CD4-positive, CD25-positive, alpha-beta regulatory T cell (primary cell): ENCODE measurements around the gene TAF4. TPM values are rescaled to one million over a fixed set of nuclear protein-coding genes. Genes with fewer than 3 reads are reported as not detected.
A peak's percentile ranks its signal among the peaks of the same experiment; 100 is the strongest.
"Not testable (repeated sequence)": the region's sequence is repeated elsewhere in the genome, so short reads cannot be mapped to it uniquely, and the experiment has no call there.

Experiments
- ATAC-seq, 2 donors: fragments of 150-1000 bp; cut with Tn5 transposase; one replicate each; pipeline ENCODE4 v1.10.0; 2021; ENCODE audit warnings: low read depth in 2 of 2, moderate number of reproducible peaks in 2 of 2, moderate library complexity in 1 of 2
- DNase-seq, 3 donors: peaks; one replicate each; pipeline versions ENCODE4 v3.0.0 to v3.0.0-alpha.2; 2012 to 2022; ENCODE audit warnings: mixed read lengths in 1 of 3
- H3K27ac ChIP-seq: one replicate; pipeline ENCODE4 v1.7.0; 2013; ENCODE audit warnings: mild to moderate bottlenecking, low read length; ENCODE audit not compliant: insufficient read depth, poor library complexity, severe bottlenecking
- H3K27me3 ChIP-seq: one replicate; pipeline ENCODE4 v1.7.0; 2013; ENCODE audit warnings: low read length; ENCODE audit not compliant: control insufficient read depth, insufficient read depth
- H3K36me3 ChIP-seq: one replicate; pipeline ENCODE4 v1.7.0; 2013; ENCODE audit warnings: mild to moderate bottlenecking, low read length, moderate library complexity; ENCODE audit not compliant: control insufficient read depth, insufficient read depth
- H3K4me1 ChIP-seq: 2 replicates; pipeline ENCODE4 v1.7.0; 2013; ENCODE audit warnings: mild to moderate bottlenecking, low read length; ENCODE audit not compliant: insufficient read depth, control insufficient read depth, poor library complexity, severe bottlenecking
- H3K4me3 ChIP-seq: one replicate; pipeline ENCODE4 v1.7.0; 2013; ENCODE audit warnings: low read depth, mild to moderate bottlenecking, low read length, moderate library complexity
- H3K9me3 ChIP-seq, 2 experiments: 1 replicate in 1 of 2; 2 replicates in 1 of 2; pipeline ENCODE4 v1.7.0; 2013; ENCODE audit warnings: low read length in 2 of 2, mild to moderate bottlenecking in 1 of 2, moderate library complexity in 1 of 2; ENCODE audit not compliant: control insufficient read depth in 2 of 2
- H3K27ac Mint-ChIP-seq, 3 donors: one replicate each; pipeline ENCODE4 v1.8.0; 2020 to 2022; ENCODE audit warnings: mild to moderate bottlenecking in 3 of 3, mixed read lengths in 3 of 3, moderate library complexity in 2 of 3
- H3K27me3 Mint-ChIP-seq: one replicate; pipeline ENCODE4 v1.8.0; 2022; ENCODE audit warnings: mild to moderate bottlenecking, mixed read lengths
- H3K36me3 Mint-ChIP-seq: one replicate; pipeline ENCODE4 v1.8.0; 2020; ENCODE audit warnings: mixed read lengths
- H3K4me1 Mint-ChIP-seq, 4 donors: one replicate each; pipeline ENCODE4 v1.8.0; 2020 to 2022; ENCODE audit warnings: mixed read lengths in 4 of 4, mild to moderate bottlenecking in 1 of 4
- H3K4me3 Mint-ChIP-seq, 4 donors: one replicate each; pipeline ENCODE4 v1.8.0; 2020 to 2022; ENCODE audit warnings: mild to moderate bottlenecking in 4 of 4, mixed read lengths in 4 of 4, moderate library complexity in 3 of 4
- H3K9me3 Mint-ChIP-seq, 7 donors: one replicate each; pipeline ENCODE4 v1.8.0; 2020 to 2022; ENCODE audit warnings: mixed read lengths in 7 of 7, mild to moderate bottlenecking in 3 of 7, moderate library complexity in 2 of 7
- polyA plus RNA-seq, 4 donors: library from polyadenylated mRNA; unstranded; fragments of 300-500 nt; fragmentation: Illumina TruSeq; gene quantifications; one replicate each; pipeline ENCODE4 v1.2.3, GENCODE V29; 2021
- total RNA-seq: library from RNA; stranded (reverse); gene quantifications from one replicate; pipeline ENCODE4 v1.2.3, GENCODE V29; 2022

The TAF4 gene
- total and polyA plus RNA-seq, 5 donors from 2014 or later: 0.76 to 20.4 (median 0.91) TPM

DNA sequence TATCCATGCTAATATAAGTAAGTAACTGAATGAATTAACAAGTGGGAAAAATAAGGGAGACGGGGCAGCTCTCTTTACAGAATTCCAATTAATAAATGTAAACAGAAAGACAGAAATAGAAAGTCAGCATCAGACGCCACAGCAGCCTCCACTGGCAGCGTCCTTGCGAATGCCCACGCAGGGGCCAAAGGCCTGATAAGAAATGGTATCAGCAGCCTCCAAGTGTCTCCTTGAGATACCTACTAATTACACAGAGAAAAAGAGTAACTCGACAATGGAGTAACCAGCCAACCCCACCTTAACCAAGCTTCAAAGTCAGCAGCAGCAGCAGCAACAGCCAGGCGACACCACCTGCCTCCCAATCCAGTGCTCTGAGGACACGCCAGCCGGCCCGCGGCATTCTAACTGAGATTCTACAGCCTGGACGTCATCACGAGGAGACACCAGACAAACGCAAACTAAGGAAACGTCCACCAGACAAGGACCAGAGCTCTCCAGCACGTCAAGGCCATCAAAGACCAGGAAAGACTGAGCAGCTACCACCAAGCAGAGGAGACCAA lies 78.8 kb downstream of the TAF4 start:
- Histone ChIP-seq H3K27me3 (no peaks in the 10 kb centered on the region), H3K27ac (no peak overlapping the region), H3K36me3 (peaks cover 53% of the 10 kb centered on the region), H3K9me3 (peaks cover 11 to 24% of the 10 kb centered on the region in 2 experiments), H3K4me3 (no peak overlapping the region), H3K4me1 (peaks cover 5% of the 10 kb centered on the region)
- H3K9me3 Mint-ChIP-seq: peaks cover 0 to 25% (median 7%) of the 10 kb centered on the region in 7 donors
- H3K4me1 Mint-ChIP-seq: peaks cover 0 to 19% (median 4%) of the 10 kb centered on the region in 4 donors
- H3K36me3 Mint-ChIP-seq: peaks cover 53% of the 10 kb centered on the region
- no peak overlapping the region for H3K27ac Mint-ChIP-seq
- ATAC-seq (no peak), DNase-seq (no peak)
- no peak overlapping the region for H3K4me3 Mint-ChIP-seq
- no peaks in the 10 kb centered on the region for H3K27me3 Mint-ChIP-seq

- H3K27me3 Mint-ChIP-seq: no peaks in the 10 kb centered on the region
- peaks cover 5 to 23% (median 9%) of the 10 kb centered on the region in 4 donors for H3K4me1 Mint-ChIP-seq
- H3K4me3 Mint-ChIP-seq: no peak overlapping the region
- peaks cover 40% of the 10 kb centered on the region for H3K36me3 Mint-ChIP-seq
- no peak for ATAC-seq
- H3K9me3 Mint-ChIP-seq: peaks cover 0 to 18% (median 0%) of the 10 kb centered on the region in 7 donors
- Histone ChIP-seq H3K27ac (no peak overlapping the region), H3K4me3 (no peak overlapping the region), H3K4me1 (peaks cover 5% of the 10 kb centered on the region), H3K9me3 (peaks cover 7 to 19% of the 10 kb centered on the region in 2 experiments), H3K36me3 (peaks cover 36% of the 10 kb centered on the region), H3K27me3 (no peaks in the 10 kb centered on the region)
- H3K27ac Mint-ChIP-seq: no peak overlapping the region
- DNase-seq: no peak
Observed at GRCh38 chr20:61985096-61985495, 80.6 kb downstream of the TAF4 start.

GRCh38 chr20:61984431-61984830 lies 81.2 kb downstream of the TAF4 start:
- H3K36me3 Mint-ChIP-seq: peaks cover 35% of the 10 kb centered on the region
- not testable (repeated sequence) for H3K27ac Mint-ChIP-seq, H3K4me3 ChIP-seq, ATAC-seq, H3K4me1 ChIP-seq, H3K27me3 Mint-ChIP-seq, DNase-seq, H3K27ac ChIP-seq, H3K27me3 ChIP-seq
- H3K4me1 Mint-ChIP-seq: peaks cover 5 to 23% (median 9%) of the 10 kb centered on the region in 4 donors
- peaks cover 0 to 18% (median 0%) of the 10 kb centered on the region in 7 donors for H3K9me3 Mint-ChIP-seq
- Histone ChIP-seq H3K9me3 (peaks cover 7 to 19% of the 10 kb centered on the region in 2 experiments), H3K36me3 (peaks cover 31% of the 10 kb centered on the region)
- peak overlapping the region in 1 of 4 donors; percentile 54 for H3K4me3 Mint-ChIP-seq

DNA sequence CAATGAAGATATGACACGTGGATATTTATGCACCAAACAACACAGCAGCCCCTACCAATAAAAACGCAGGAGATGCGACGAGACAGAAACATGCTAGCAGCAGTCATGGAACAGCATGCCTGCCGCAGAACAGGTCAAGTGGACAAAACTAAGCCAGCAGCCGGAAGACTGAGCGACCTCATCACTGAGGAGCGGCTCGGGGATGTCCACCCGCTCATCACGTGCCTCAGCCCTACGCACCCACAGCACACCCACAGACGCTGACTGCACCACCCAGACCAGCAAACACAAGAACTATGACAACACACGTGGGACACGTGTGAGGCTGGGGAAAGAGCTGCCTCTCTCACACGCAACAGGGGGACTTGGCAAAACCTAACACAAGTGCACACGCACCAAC lies 81.7 kb downstream of the TAF4 start:
- H3K27me3 Mint-ChIP-seq: no peaks in the 10 kb centered on the region
- no peak overlapping the region for H3K27ac Mint-ChIP-seq
- ATAC-seq (no peak), DNase-seq (no peak)
- H3K9me3 Mint-ChIP-seq: peaks cover 0 to 18% (median 0%) of the 10 kb centered on the region in 7 donors
- Histone ChIP-seq H3K9me3 (peaks cover 7 to 19% of the 10 kb centered on the region in 2 experiments), H3K27ac (no peak overlapping the region), H3K4me3 (no peak overlapping the region), H3K36me3 (peaks cover 31% of the 10 kb centered on the region), H3K4me1 (peaks cover 5% of the 10 kb centered on the region), H3K27me3 (no peaks in the 10 kb centered on the region)
- no peak overlapping the region for H3K4me3 Mint-ChIP-seq
- H3K4me1 Mint-ChIP-seq: peaks cover 5 to 23% (median 9%) of the 10 kb centered on the region in 4 donors
- peaks cover 33% of the 10 kb centered on the region for H3K36me3 Mint-ChIP-seq

DNA sequence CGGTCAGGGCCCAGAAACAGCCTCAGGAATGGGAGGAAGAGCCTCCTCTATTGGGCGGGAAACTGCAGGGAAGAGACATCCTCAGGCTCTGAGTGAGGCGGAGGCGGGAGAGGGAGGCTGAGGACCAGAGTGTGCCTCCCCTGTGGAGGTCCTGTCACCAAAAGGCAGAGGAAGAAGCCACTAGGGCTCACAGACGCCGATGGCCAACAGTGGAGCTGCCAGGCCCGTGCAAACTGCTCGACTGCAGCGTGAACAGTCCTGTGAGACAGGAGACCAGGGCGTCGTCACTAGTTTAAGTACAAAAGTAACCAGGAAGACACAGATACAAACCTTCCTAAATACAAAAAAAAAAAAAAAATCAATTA lies 82.7 kb downstream of the TAF4 start:
- Mint-ChIP-seq H3K4me1 (peaks cover 5 to 23% (median 9%) of the 10 kb centered on the region in 4 donors), H3K4me3 (no peak overlapping the region), H3K27ac (peak overlapping the region in 1 of 3 donors; percentile 52), H3K27me3 (no peaks in the 10 kb centered on the region), H3K9me3 (peaks cover 0 to 18% (median 0%) of the 10 kb centered on the region in 7 donors), H3K36me3 (peaks cover 24% of the 10 kb centered on the region)
- Histone ChIP-seq H3K27me3 (no peaks in the 10 kb centered on the region), H3K9me3 (peaks cover 7 to 19% of the 10 kb centered on the region in 2 experiments), H3K36me3 (peaks cover 23% of the 10 kb centered on the region), H3K4me3 (no peak overlapping the region), H3K27ac (no peak overlapping the region), H3K4me1 (peaks cover 5% of the 10 kb centered on the region)
- no peak for ATAC-seq
- no peak for DNase-seq

DNA sequence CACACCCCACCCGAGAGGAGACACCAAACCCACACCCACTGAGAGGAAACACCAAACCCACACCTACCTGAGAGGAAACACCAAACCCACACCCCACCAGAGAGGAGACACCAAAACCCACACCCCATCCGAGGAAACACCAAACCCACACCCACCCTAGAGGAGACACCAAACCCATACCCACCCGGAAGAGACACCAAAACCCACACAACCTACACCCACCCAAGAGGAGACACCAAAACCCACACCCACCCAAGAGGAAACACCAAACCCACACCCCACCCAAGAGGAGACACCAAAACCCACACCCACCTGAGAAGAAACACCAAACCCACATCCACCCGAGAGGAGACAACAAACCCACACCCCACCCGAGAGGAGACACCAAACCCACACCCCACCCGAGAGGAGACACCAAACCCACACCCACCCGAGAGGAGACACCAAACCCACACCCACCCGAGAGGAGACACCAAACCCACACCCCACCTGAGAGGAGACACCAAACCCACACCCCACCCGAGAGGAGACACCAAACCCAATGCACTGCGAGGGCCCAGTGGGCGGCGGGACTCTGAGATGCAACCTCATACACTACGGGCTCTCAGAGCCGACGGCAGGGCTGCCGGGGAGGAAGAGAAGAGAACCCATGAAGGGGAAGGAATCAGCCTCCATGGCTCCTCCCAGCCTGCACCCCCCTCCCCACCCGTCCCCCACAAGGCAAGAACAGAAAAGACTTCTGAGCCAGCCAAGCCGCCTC lies 83.3 kb downstream of the TAF4 start:
- H3K4me1 ChIP-seq: peaks cover 5% of the 10 kb centered on the region
- peak overlapping the region; percentile 60 for H3K27ac ChIP-seq
- peaks cover 7 to 19% of the 10 kb centered on the region in 2 experiments for H3K9me3 ChIP-seq
- Mint-ChIP-seq H3K36me3 (peaks cover 19% of the 10 kb centered on the region), H3K27me3 (no peaks in the 10 kb centered on the region), H3K9me3 (peaks cover 0 to 18% (median 0%) of the 10 kb centered on the region in 7 donors), H3K4me3 (peak overlapping the region in 1 of 4 donors; percentile 7), H3K27ac (peak overlapping the region in 2 of 3 donors; percentile 20 to 25), H3K4me1 (peaks cover 5 to 25% (median 9%) of the 10 kb centered on the region in 4 donors)
- ATAC-seq: no peak
- H3K27me3 ChIP-seq: no peaks in the 10 kb centered on the region
- peak in 1 of 3 donors; percentile 31 for DNase-seq
- peaks cover 17% of the 10 kb centered on the region for H3K36me3 ChIP-seq
- no peak overlapping the region for H3K4me3 ChIP-seq

DNA sequence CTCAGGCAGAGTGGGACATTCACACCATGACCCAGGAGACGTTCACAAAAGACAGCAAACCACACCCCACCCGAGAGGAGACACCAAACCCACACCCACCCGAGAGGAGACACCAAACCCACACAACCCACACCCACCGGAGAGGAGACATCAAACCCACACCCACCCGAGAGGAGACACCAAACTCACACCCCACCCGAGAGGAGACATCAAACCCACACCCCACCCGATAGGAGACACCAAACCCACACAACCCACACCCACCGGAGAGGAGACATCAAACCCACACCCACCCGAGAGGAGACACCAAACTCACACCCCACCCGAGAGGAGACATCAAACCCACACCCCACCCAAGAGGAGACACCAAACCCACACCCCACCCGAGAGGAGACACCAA lies 84.0 kb downstream of the TAF4 start:
- Histone ChIP-seq H3K9me3 (peaks cover 7 to 17% of the 10 kb centered on the region in 2 experiments), H3K36me3 (peaks cover 10% of the 10 kb centered on the region), H3K27ac (peak overlapping the region; percentile 60)
- H3K36me3 Mint-ChIP-seq: peaks cover 17% of the 10 kb centered on the region
- not testable (repeated sequence) for H3K4me3 ChIP-seq, H3K27me3 ChIP-seq, DNase-seq, H3K4me1 ChIP-seq, ATAC-seq, H3K4me3 Mint-ChIP-seq, H3K27me3 Mint-ChIP-seq
- H3K9me3 Mint-ChIP-seq: peaks cover 0 to 16% (median 0%) of the 10 kb centered on the region in 7 donors
- H3K4me1 Mint-ChIP-seq: peaks cover 5 to 24% (median 8%) of the 10 kb centered on the region in 4 donors
- H3K27ac Mint-ChIP-seq: peak overlapping the region in 2 of 3 donors; percentile 20 to 76
